Hematopoietic multipotent progenitor cell treated with erythropoietin and hydrocortisone succinate and interleukin-3 and kit ligand, for 15 days (in vitro differentiated cells): ENCODE results near the gene MDN1.

Experiments
- DNase-seq: peaks from one replicate; pipeline ENCODE4 v3.0.0-alpha.2; 2015; ENCODE audit warnings: low spot score

Gene MDN1

GRCh38 chr6:89596484-89596883, 223.1 kb downstream of the MDN1 start:
- no peak for DNase-seq

GRCh38 chr6:89596056-89596455, 223.5 kb downstream of the MDN1 start:
- no peak for DNase-seq
